22Rv1 (cell line): ENCODE measurements around the gene ZNF423.

Source experiments
- H3K27ac ChIP-seq: fragments of 450-650 bp; 2 replicates; pipeline ENCODE4 v1.5.1; 2017
- CTCF ChIP-seq: fragments of 450-650 bp; IDR thresholded peaks from 2 replicates; pipeline ENCODE4 v1.5.1; 2017; ENCODE audit warnings: mild to moderate bottlenecking
- ZFX ChIP-seq: fragments of 450-650 bp; IDR thresholded peaks from 2 replicates; pipeline ENCODE4 v1.6.1; 2017; ENCODE audit warnings: antibody characterized with exemption, borderline replicate concordance

ZNF423 gene

GRCh38 chr16:49775018-49775417, 80.9 kb downstream of the ZNF423 start:
- no peak overlapping the region for H3K27ac ChIP-seq
- no peak for TF ChIP-seq CTCF
- no peak for TF ChIP-seq ZFX

GRCh38 chr16:49773534-49774475, 82.1 kb downstream of the ZNF423 start:
- TF ChIP-seq ZFX (no peak), CTCF (no peak)

GRCh38 chr16:49767998-49768397, 87.9 kb downstream of the ZNF423 start:
- TF ChIP-seq ZFX (no peak), CTCF (no peak)
- no peak overlapping the region for H3K27ac ChIP-seq

More at GRCh38 chr16:49773534-49774475, 82.1 kb downstream of the ZNF423 start:
- H3K27ac ChIP-seq: no peak overlapping the region

- H3K27ac ChIP-seq: no peak overlapping the region
- TF ChIP-seq ZFX: no peak
- no peak for TF ChIP-seq CTCF
Observed at GRCh38 chr16:49767414-49767813, 88.5 kb downstream of the ZNF423 start.

- no peak overlapping the region for H3K27ac ChIP-seq
- TF ChIP-seq CTCF (no peak), ZFX (no peak)
Observed at GRCh38 chr16:49766225-49766624, 89.7 kb downstream of the ZNF423 start.

- no peak overlapping the region for H3K27ac ChIP-seq
- no peak for TF ChIP-seq CTCF
- no peak for TF ChIP-seq ZFX
Observed at GRCh38 chr16:49763826-49764225, 92.1 kb downstream of the ZNF423 start.

GRCh38 chr16:49760815-49761214, 95.1 kb downstream of the ZNF423 start:
- TF ChIP-seq ZFX: no peak
- TF ChIP-seq CTCF: no peak
- no peak overlapping the region for H3K27ac ChIP-seq
